SKM-1 (cell line): ENCODE data around the gene C3.

Experiments
- DNase-seq: peaks from one replicate; lab custom pipeline; 2025; ENCODE audit not compliant: unreplicated experiment; lab: John Stamatoyannopoulos, UW

Gene C3

GRCh38 chr19:6745965-6746364, 25.5 kb upstream of the C3 start:
- DNase-seq = no peak

GRCh38 chr19:6744381-6745301, 24.2 kb upstream of the C3 start:
- no peak for DNase-seq

GRCh38 chr19:6743714-6744380, 23.4 kb upstream of the C3 start:
- DNase-seq = no peak

DNA sequence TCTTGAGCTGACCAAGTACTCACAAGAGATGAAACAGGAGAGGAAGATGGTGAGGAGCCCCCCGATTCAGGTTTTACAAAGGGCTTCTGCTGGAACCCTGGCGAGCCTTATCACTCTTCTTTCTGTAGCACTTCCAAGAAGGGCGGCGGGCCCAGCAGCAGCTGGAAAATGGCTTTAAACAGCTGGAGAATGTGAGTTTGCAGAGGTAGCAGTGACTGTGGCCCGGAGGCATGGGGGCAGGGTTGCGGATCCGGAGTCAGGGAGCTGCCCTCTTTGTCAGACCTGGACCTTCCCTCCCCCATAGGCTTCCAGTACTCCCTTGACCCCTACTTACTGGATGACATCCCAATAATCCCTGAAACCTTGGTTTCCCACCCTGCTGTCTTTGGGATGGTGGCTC, 22.6 kb upstream of the C3 start:
- DNase-seq = no peak

DNA sequence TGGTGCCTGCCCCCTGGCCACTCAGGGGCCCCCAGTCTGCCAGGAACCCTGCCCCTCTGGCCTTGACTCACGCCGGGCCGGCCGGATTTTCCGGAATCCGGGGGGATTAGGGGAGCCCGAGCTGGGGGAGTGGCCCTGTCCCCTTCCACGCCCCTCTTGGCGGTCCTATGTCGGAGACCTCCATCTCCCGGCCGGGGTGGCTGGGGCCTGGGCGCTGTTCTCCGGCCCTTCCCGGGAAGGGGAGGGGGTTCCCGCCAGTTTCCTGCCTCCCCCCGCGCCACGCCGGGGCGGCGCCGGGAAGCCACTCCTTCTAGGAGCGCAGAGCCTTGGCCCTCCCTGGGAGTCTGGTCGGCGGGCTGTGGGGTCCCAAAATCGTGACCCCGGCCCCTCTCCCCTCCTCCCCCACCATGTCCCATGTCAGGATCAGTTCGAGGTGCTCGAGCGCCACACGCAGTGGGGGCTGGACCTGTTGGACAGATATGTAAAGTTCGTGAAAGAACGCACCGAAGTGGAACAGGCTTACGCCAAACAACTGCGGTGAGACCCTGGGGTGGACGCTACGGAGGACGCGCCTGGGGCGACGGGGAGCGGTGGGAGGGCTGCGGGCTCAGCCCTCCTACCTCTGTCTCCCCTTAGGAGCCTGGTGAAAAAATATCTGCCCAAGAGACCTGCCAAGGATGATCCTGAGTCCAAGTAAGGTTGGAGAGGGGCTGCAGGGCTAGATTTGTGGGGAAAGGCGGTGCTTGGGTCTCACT, 20.3 kb upstream of the C3 start:
- DNase-seq = no peak

- DNase-seq = no peak
These were observed 19.6 kb upstream of the C3 start for GRCh38 chr19:6739883-6740588.

DNA sequence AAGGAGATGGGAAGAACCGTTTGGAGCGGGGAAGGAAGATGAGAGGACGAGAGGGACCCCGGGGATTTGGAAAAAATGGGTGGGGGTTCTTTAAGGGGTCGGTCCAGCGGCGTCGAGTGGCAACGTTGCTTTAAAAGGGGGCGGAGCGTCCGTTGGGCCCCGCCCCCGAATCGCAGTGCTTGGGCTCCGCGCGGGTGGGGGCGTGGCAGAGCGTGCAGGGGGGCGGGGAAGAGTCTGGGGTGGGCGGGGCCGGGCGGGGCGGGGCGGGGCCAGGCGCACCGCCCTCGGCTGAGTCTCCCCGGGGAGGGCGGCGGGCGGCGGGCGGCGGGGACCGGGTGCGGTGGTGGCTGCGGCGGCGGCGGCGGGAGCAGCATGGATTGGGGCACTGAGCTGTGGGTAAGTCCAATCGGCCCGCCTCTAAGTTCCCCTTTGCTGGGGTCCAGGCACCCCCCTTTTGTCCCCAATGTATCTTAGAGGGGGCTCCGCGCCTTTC, 19.0 kb upstream of the C3 start, which contains the start of gene TRIP10:
Gene TRIP10 (plus strand): TSS at position 291 of the 493 bp plus-strand sequence. CDS start 82 bp downstream, at position 373.
- peak; percentile 59 for DNase-seq

DNA sequence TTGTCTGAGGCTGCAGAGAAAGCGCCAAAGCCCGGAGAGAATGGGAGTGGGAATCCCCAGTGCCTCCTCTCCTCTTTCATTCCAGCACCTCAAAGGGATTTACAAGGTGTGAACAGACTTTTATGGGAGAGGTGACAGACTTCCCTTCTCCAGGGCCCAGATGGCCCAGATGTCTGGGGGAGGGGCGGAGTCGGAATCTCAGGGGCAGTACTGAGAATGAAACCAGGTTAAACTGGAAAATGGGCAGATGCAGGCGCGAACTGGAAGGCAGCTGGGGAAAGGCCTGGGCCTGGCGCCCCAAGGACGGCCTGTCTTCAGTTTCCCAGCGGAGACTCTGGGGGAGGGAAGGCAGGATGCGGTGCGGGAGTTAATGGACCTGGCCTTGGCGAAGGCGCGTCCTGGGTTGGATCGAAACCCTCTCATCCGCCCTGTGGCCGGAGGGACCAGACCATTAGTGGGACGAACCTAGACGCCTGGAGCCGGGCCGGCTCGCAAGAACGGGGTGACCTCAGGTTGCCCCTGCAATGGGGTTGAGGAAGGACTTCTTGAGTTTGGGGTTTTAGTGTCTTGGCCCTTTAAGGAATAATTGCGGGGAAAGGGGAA, 18.4 kb upstream of the C3 start:
- no peak for DNase-seq

DNA sequence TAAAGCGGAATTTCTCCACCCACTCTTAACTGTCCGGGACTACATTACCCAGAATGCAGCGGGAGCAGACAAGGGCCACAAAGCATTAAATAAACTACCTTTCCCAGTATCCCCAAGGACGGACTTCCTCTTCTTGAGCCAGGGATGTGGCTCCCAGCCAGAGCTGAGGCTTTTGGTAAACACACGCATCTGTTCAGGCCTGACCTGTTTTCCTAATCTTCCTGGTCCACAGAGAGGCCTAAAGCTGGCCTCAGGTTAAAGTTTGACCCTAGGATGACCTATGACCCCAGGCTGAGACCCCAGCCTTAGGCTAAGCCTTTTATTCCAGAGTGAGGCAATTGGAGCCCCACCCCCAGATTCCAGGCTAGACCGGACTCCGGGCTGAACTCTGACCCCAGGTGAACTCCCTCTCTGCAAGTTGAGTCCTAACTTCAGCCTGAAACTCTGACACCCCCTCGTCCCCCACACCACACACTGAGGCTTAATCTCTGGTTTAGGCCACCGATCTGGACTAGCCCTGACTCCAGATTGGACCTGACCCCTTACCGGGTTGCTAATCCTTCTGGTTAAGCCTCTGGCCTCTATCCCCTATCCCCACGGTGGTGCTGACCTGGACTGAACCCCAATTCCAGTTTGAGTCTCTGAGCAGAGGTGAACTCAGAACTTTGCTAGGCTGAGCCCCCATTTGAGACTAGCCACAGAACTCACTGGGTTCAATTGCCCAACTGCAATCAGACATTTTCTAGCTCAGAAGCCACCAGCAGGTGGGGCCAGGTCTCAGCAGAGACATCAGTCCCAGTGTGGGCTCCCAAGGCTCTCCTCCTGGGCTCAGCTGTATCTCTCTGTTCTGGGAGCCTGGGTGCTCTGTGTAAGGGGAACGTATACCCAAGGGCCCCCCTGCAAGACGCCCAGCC, 17.7 kb upstream of the C3 start:
- DNase-seq = peak; percentile 71

DNA sequence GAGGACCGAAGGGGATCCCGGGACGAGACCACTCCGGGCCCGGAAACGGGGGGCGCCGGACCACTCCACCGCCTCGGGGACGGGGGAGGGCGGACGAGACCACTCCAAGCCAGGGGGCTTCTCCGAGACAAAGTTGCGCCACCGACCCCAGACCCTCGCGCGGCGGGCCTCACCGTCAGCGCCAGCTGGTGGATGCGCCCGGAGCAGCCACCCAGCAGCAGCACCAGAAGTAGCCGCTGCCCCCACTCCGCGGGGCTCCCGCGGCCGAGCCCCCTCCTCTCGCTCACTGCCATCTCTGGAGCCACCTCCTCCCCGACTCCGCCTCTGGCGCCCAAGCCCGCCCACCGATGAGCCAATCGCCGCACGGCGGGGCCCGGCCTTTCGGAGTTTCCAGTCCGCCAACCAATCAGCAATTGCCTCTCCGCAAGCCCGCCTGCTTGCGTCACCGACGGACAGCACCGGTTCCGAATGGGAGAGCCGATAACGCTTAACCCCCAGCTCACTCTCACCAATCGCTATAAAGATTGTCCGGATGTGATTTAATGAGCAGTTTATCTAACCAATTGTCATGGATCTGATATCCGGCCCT, 16.9 kb upstream of the C3 start, which contains the start of gene GPR108:
Gene GPR108 (minus strand): TSS at position 297 of the 589 bp plus-strand sequence. CDS start 4 bp downstream, at position 293.
- peak; percentile 100 for DNase-seq

DNA sequence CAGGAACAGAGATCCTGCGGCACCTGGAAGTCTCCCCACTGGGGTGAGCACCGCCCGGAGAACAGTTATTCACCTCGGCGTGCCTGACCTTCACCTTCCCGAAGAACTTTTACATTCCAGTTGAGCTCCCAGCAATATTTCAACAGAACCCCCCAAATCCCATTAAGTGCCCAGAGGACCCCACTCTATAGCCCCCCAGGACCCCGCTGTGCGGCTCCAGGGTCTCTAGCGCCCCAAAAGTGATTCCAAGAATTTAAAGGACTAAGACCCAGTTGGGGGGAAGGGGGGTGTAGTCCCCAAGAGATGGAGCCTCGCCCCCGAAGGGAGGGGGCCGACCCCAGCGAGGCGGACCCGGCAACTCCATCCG, 16.4 kb upstream of the C3 start:
- no peak for DNase-seq

- peak; percentile 52 for DNase-seq
These were observed 15.9 kb upstream of the C3 start for GRCh38 chr19:6736169-6736916.

GRCh38 chr19:6735181-6735911, 14.9 kb upstream of the C3 start:
- no peak for DNase-seq

GRCh38 chr19:6734096-6734696, 13.7 kb upstream of the C3 start:
- DNase-seq = no peak

DNA sequence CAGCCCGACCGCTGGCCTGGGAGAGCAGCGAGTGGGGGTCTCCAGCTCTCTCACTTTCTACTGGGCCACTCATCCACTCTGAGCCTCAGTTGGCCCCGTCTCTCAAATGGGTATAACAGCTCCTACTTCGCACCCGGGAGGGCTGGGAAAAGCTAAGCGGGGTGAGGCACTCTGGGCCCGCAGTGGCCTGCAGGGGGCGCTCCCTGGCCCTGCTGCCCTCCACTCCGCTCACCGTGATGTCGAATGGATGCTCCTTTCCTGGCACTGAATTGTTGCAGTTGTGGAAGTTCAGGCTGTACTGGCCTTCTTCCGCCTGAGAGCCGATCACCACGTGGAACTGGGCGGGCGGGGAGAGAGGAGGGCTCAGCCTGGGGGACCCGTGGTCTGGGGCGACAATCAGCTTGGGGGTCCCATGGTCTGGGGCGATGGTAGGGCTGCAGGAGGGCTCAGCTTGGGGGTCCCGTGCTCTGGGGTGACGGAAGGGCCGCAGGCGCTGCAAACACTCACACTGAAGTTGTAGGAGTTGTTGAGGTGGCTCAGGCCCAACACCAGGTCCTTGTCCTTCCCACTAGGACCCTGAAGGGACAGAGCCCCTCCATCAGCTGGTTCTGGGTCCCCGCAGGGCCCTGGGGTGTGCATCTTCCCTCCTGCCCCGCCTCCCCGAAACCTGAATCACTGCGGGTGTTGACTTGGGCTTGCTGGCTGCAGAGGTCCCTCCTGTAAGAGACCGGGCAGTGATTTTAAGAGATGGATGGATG, 13.1 kb upstream of the C3 start:
- no peak for DNase-seq

DNA sequence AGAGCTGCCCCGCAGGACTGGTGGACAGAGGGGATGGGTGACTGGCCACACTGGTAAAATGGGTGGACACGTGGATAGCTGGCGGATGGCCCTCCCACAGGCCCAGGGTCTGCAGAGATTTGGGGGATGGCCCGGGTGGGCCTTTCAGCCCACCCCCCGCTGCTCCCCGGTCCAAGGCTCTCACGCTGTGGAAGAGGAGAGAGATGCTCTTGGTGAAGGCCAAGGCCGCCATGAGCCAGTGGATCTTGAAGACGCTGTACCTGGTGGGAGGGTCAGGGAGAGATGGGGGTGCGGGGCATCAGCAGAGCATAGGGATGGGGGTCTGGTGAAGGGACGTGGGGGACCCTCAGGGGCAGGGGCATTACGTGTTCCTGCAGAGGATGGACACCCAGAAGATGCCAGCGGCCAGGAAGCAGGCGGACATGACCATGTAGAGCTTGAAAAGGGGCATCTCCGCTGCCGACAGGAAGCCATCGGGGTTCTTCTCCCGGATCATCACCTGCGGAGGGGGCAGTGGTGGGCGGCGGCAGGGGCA, 12.4 kb upstream of the C3 start:
- no peak for DNase-seq
